ENCODE measurements around the gene MYZAP.

- TF ChIP-seq CTCF (IDR thresholded peaks at IDR 0.05) (no peak), POLR2A (IDR thresholded peaks at IDR 0.05) (no peak)
Measured at GRCh38 chr15:57562196-57562769, 29.4 kb upstream of the MYZAP start.

Measured in heart left ventricle (tissue), 13 donors.